Activated CD8-positive, alpha-beta memory T cell treated with anti-CD3 and anti-CD28 coated beads for 48 hours (primary cell): ENCODE data around the gene GRM7.

ENCODE experiments used
- DNase-seq, 3 experiments: peaks; one replicate each; pipeline ENCODE4 v3.0.0-alpha.2; 2020; ENCODE audit warnings: low read depth in 2 of 3, low spot score in 2 of 3

GRM7 gene

GRCh38 chr3:7226393-7226792 lies 365.5 kb downstream of the GRM7 start:
- DNase-seq, result no peak

GRCh38 chr3:7238565-7239295 lies 377.8 kb downstream of the GRM7 start:
- DNase-seq, result no peak

- DNase-seq, result no peak
These were observed 380.8 kb downstream of the GRM7 start for GRCh38 chr3:7241584-7242302.

DNA sequence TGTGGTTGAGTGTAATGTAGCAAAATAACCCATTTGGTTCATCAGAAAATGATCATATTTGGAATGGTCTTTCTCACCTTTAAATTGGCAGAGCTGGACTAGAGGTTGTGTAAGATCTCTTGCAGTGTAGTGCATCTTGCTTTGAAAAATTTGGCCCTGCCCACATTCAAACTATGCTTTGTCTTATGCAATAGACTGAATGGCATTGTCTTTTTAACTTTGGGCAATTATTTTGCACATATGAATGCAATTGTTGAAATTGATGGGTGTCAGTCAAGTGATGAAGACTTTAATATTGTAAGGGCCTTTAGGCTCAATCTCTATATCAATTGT lies 381.4 kb downstream of the GRM7 start:
- DNase-seq, result no peak

DNA sequence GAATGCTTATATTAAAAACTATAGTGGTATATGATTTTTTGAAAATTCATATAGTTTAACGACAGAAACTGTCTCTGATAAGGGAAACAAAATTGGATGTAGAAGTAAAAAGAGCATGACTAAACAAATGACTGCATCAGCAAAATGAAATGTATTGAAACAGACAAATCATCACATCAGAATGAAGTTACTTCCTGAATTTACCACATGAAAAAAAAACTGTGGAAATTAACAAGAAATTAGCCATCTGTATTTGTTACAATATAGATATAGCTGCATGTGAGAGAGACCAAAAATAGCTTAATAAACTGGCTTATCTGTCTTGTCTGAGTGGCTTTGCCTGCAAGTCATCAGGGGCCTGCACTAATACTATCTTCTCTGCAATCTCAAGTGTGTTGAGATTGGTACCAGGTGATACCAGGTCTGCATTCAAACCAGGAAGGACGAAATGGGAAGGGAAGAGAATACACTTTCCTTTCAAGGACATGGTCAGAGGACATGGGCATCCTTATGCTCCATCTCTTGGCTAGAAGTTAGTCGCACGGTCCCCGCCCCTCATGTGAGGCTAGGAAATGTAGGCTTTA lies 388.7 kb downstream of the GRM7 start:
- DNase-seq, result no peak

GRCh38 chr3:7254251-7254650 lies 393.3 kb downstream of the GRM7 start:
- no peak for DNase-seq

DNA sequence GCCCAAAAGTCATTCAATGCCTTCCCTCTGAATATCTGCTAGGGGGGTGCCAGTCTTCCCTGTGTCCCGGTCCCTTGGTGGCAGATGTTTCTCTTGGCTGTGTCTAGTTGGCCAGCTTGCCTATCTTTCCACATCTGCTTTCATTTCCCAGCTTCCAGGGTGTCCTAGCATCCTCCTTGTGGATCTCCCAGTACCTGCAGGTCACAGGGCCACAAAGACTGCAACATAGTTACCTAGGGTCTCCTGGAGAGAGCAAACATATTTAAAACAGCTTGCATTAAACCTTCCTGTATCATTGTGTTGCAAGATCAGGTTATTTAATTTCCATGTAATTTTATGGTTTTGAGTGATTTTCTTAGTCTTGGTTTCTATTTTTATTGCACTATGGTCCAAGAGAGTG lies 400.1 kb downstream of the GRM7 start:
- DNase-seq, result no peak

- DNase-seq, result no peak
These were observed 402.7 kb downstream of the GRM7 start for GRCh38 chr3:7263347-7264195.

- no peak for DNase-seq
These were observed 403.2 kb downstream of the GRM7 start for GRCh38 chr3:7264196-7264526.

- DNase-seq, result no peak
These were observed 404.8 kb downstream of the GRM7 start for GRCh38 chr3:7265736-7266135.

DNA sequence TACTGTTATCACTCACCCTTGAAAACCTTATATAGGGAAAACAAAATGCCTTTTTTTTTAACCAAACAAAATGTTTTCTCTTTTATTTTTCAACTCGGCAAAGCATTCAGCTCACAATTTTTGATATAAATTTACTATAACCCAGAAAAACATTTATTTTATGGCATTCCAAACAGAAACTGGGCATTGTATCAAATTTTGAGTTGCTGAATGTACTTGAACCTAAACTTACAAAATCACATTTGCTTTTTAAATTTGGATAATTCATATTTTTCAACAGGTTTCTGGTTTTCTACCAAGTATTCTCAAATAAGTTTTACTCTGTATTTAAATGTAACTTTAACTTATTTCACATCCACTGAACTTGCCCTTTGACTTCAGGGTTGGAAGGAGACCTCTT lies 405.6 kb downstream of the GRM7 start:
- DNase-seq, result no peak

DNA sequence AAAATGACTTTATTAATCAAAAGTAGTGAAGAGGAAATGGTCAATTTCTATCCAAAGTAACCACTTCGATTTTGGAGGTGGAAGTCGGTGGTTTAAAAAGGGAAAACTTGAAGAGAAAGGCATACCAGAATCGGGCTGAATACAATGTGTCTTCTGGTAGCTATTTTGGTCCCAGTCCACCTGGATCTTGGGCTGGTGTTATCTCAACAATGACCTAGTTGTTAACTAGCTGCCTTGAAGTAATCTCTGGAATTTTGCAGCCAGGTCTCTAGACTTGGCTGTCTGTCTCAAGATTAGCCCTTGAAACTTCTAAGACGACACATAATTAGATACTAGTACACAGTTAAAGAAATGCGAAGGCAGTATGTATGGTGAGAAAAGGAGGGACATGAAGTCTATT lies 409.8 kb downstream of the GRM7 start:
- no peak for DNase-seq

GRCh38 chr3:7271631-7272030 lies 410.7 kb downstream of the GRM7 start:
- DNase-seq, result no peak

DNA sequence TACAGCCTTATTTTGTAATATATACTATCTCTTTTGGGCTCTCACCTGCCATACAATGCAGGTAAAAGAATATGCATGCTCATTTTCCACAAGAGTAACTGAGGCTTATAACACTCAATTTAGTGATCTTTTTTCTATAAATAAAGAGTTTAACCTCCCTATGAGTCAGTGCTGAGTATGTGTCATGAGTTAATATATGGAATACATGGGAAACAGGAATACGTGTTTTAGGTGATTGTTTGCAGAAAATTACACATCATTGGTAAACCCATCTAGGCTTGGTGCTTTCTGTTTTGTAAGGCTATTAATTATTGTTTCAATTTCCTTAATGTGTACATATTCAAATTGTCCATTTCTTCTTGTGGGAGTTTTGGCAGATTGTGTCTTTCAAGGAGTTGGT lies 411.3 kb downstream of the GRM7 start:
- no peak for DNase-seq

DNA sequence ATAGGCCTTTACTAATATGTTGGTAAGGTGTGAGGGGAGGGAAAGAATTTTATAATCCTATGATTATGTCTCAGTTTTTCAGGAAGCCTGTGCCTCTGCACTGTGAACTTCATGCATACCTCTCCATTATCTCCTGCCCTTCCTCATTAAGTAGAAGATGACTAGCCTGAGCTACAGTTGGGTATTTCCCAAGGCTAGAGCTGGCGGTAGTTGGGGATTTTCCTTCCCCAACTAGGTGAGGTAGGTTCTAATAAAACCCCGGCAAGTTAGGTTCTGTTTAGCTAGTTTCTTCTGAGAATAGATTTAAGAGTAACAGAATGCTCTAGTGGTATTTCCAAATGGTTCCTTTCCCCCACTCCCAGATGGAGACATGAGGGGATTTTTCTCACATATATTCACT lies 414.5 kb downstream of the GRM7 start:
- no peak for DNase-seq

DNA sequence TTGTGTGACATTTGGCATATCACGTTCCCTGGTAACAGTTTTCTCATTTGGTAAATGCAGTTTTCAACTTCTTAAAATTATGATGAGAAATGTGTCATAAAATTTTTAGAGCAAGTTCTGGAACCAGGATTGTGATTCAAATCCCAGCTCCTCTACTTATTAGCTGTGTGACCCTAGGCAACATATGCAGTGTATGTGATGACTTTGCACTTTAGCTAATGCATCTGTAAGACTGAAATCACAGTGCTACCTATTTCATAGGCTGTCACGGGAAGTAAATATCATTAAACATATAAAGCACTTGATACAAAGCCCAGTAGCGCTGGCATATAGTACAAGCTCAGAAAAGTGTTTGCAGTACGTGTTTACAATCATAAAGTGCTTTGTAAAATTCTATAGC lies 419.4 kb downstream of the GRM7 start:
- no peak for DNase-seq

DNA sequence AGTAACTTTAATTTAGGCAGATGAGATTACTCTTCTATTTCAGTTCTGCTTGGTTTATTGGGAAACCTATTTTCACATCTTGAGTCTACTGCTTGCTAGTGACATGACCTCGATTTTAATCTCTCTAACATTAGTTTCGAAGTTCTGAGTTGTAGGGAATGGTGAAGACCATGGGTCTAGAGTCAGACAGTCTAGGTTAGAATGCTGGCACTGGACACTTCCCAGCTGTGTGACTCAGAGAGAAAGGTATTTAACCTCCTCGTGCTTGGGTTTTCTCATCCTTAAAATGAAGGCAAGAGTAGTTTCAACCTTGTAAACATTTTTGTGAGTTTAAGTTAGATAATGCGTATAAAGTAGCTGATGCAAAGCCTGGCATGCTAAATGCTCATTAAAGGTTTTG lies 422.1 kb downstream of the GRM7 start:
- DNase-seq, result no peak

- no peak for DNase-seq
These were observed 424.6 kb downstream of the GRM7 start for GRCh38 chr3:7285505-7285904.

DNA sequence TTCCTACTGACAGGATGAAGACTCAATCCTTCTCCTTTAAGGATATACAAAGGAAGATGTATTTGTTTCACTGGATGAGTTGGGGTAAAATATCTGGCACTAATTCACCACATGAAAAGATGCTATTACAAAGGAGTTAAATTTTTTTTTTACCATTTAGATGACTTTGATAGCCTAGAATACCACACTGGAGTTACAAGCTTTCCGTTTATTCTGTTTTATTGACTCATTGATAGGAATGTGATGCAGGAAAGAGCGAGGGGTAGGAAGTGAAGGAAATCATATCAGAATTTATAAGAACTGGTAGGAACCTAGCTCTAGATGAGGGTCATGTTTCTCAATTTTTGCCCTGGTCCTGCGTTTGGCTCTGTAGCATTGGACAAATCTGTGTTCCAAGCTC lies 427.2 kb downstream of the GRM7 start:
- no peak for DNase-seq

- no peak for DNase-seq
These were observed 428.2 kb downstream of the GRM7 start for GRCh38 chr3:7289121-7289520.

DNA sequence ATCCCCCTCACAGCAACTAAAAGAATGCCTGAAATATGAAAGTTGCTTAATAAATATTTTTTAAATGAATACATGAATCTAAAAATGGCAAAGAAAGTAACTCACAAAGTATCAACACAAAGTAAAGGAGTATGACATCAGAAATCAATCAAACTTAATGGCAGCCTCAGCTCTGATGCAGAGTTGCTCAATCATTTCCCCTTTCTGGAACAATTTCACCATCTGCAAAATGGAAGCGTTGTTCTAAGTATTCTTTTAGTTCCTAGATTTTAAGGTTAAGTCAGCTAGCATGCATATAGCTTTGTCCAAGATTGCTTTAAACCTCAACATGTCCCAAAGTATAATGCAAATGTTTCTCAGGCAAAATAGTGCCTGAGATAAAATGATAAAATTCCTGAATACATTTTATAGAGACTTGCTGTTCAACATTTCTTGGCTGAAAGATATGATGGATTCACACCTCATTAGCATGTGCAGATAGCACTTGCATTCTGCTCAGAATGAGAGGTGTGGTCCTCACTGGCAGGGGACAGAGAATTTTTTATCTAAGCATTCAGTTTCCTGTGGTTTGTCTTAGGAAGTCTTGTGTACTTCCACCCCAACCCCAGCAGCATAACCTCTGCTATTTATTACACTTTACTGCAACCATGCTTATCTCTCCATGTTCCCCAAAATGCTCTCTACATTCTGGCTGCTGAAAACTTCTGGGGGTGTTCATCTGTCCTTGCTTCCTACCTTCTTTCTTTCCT lies 429.3 kb downstream of the GRM7 start:
- DNase-seq, result no peak
